ENCODE measurements around the gene SBF2. TPM values are rescaled to one million over a fixed set of nuclear protein-coding genes. Genes with fewer than 3 reads are reported as not detected.

The SBF2 gene
- total RNA-seq, 1 donor: 61.2 TPM

DNA sequence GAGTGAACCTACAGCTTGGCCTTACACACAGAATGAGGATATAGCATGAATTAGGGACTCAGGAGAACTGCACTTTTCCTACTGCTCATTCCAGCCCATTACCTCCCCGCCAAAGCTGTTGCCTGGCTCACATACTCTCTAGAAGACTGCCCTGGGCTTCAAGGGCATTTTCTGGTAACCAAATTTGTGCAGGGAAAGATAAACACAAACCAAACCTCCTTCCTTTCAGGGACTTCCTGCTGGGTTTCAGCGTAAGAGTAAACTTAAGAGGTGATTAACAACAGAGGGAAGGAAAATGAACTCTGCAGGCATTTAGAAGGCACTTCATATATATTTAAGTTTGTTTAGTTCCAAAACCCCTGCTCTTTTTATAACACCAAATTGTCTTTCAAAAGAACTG, 435.2 kb downstream of the SBF2 start:
- H2AFZ ChIP-seq (ENCODE audit: low read length): no peak overlapping the region
- TF ChIP-seq, protein P1, sequence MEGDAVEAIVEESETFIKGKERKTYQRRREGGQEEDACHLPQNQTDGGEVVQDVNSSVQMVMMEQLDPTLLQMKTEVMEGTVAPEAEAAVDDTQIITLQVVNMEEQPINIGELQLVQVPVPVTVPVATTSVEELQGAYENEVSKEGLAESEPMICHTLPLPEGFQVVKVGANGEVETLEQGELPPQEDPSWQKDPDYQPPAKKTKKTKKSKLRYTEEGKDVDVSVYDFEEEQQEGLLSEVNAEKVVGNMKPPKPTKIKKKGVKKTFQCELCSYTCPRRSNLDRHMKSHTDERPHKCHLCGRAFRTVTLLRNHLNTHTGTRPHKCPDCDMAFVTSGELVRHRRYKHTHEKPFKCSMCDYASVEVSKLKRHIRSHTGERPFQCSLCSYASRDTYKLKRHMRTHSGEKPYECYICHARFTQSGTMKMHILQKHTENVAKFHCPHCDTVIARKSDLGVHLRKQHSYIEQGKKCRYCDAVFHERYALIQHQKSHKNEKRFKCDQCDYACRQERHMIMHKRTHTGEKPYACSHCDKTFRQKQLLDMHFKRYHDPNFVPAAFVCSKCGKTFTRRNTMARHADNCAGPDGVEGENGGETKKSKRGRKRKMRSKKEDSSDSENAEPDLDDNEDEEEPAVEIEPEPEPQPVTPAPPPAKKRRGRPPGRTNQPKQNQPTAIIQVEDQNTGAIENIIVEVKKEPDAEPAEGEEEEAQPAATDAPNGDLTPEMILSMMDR (IDR thresholded peaks at IDR 0.05; ENCODE audit: extremely low read depth, low read depth, low read length): no peak
- no peak overlapping the region for H3K4me2 ChIP-seq (ENCODE audit: insufficient read depth, low read length)
- H3K4me3 ChIP-seq (ENCODE audit: insufficient read depth, low read length): no peak overlapping the region
- H3K27me3 ChIP-seq (ENCODE audit: insufficient read depth, low read length): no peaks in the 10 kb centered on the region
- H3K9me3 ChIP-seq (ENCODE audit: low read depth, low read length): no peaks in the 10 kb centered on the region
- no peak for DNase-seq (ENCODE audit: insufficient read length, low spot score, missing footprints)
- no peaks in the 10 kb centered on the region for H4K20me1 ChIP-seq (ENCODE audit: insufficient read depth, low read length)
- H3K27ac ChIP-seq (ENCODE audit: low read depth, low read length): peak overlapping the region; percentile 94
- no peaks in the 10 kb centered on the region for H3K79me2 ChIP-seq (ENCODE audit: insufficient read depth, low read length)
- peaks cover 65% of the 10 kb centered on the region for H3K4me1 ChIP-seq (ENCODE audit: insufficient read depth, low read length)
- H3K36me3 ChIP-seq (ENCODE audit: insufficient read depth, low read length): no peaks in the 10 kb centered on the region

DNA sequence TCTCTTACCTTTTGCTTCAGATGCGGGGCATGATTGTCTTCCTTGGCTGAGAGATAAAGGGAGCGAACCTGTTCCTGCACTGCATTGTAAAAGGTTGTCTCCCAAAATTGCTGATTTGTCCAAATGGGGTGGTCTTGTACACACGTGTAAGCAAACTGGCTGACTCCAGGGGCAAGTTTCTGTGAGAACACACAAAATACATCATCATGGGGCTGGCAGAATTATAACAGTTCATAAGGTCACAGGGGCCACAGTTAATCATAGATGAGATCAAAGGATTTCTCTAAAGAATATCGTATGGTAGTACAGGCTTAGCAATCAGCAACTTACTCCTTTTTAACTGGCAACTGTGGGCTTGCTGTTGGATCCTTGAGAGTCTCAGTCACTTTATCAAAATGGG, 435.8 kb downstream of the SBF2 start:
- peak overlapping the region; percentile 94 for H3K27ac ChIP-seq (ENCODE audit: low read depth, low read length)
- no peak overlapping the region for H2AFZ ChIP-seq (ENCODE audit: low read length)
- TF ChIP-seq, protein P1 (IDR thresholded peaks at IDR 0.05; ENCODE audit: extremely low read depth, low read depth, low read length): no peak

DNA sequence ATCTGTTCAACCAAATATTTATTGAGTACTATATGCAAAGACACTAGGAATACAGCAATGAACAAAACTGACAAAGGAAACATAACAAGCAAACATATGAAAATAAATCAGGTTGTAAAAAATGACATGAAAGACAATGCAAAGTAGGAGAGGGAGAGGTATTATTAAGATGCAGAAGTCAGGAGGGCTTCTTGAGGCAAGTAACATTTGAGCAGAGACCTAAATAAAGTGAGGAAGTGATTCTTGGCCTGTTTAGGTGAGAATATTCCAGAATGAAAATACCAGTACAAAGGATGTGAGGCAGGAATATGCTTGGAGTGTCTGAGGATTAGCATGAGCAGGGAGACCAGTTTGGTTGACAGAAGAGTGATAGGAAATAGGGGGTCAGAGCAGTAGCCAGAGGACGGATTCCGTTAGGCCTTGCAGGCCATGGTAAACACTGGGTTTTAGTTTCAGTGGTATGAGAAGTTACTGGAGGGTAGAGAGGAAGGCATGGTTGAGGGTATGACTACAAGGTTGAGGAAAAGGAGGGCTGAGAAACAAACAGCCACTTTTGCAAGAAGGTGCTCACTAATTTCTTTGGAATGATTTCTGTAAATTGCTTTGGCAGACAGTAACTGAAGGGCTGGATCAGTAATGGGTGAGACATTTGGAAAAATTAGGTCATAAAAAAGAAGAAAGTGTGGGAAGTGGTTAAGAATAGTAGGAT, 438.3 kb downstream of the SBF2 start:
- peaks cover 76% of the 10 kb centered on the region for H3K4me1 ChIP-seq (ENCODE audit: insufficient read depth, low read length)
- H4K20me1 ChIP-seq (ENCODE audit: insufficient read depth, low read length): no peaks in the 10 kb centered on the region
- no peaks in the 10 kb centered on the region for H3K36me3 ChIP-seq (ENCODE audit: insufficient read depth, low read length)
- TF ChIP-seq, protein P1 (IDR thresholded peaks at IDR 0.05; ENCODE audit: extremely low read depth, low read depth, low read length): no peak
- no peaks in the 10 kb centered on the region for H3K79me2 ChIP-seq (ENCODE audit: insufficient read depth, low read length)
- no peaks in the 10 kb centered on the region for H3K27me3 ChIP-seq (ENCODE audit: insufficient read depth, low read length)
- H3K4me3 ChIP-seq (ENCODE audit: insufficient read depth, low read length): no peak overlapping the region
- DNase-seq (ENCODE audit: insufficient read length, low spot score, missing footprints): no peak
- H3K27ac ChIP-seq (ENCODE audit: low read depth, low read length): peak overlapping the region; percentile 93
- no peak overlapping the region for H2AFZ ChIP-seq (ENCODE audit: low read length)
- H3K9me3 ChIP-seq (ENCODE audit: low read depth, low read length): no peaks in the 10 kb centered on the region
- H3K4me2 ChIP-seq (ENCODE audit: insufficient read depth, low read length): no peak overlapping the region

More for the DNA sequence above, 435.8 kb downstream of the SBF2 start:
- Histone ChIP-seq H3K79me2 (ENCODE audit: insufficient read depth, low read length) (no peaks in the 10 kb centered on the region), H3K27me3 (ENCODE audit: insufficient read depth, low read length) (no peaks in the 10 kb centered on the region), H4K20me1 (ENCODE audit: insufficient read depth, low read length) (no peaks in the 10 kb centered on the region), H3K36me3 (ENCODE audit: insufficient read depth, low read length) (no peaks in the 10 kb centered on the region), H3K4me1 (ENCODE audit: insufficient read depth, low read length) (peaks cover 69% of the 10 kb centered on the region), H3K9me3 (ENCODE audit: low read depth, low read length) (no peaks in the 10 kb centered on the region), H3K4me2 (ENCODE audit: insufficient read depth, low read length) (no peak overlapping the region), H3K4me3 (ENCODE audit: insufficient read depth, low read length) (no peak overlapping the region)
- no peak for DNase-seq (ENCODE audit: insufficient read length, low spot score, missing footprints)

DNA sequence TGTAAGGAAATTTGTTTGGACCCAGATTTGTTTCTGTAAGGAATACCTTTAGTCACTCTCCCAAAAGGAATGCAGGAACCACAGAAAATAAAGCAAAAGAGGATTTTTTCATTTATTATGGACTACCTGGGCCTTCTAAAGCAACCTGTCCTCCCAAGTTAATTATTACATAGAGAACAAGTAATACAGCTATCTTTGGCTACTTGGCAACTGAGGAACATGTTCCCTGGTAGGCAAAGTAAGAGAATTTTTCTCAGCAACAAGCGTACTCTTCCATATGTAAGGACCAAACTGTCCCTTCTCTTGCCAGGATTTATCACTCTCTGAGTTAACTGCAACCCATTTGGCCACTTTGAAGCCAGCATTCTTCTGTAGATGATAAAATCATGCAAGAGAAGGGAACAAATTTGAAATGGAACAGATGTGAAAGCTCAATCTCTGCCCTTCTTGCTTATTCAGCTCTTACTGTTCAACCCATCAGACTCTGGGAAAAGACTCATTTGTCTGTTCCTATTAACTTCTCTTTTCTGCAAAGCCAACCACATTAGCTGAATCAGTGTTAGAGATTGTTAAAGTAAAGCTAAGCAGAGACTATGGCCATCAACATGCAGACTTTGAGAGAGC, 440.0 kb downstream of the SBF2 start:
- peaks cover 6% of the 10 kb centered on the region for H3K36me3 ChIP-seq (ENCODE audit: insufficient read depth, low read length)
- peak overlapping the region; percentile 34 for H3K27ac ChIP-seq (ENCODE audit: low read depth, low read length)
- H3K9me3 ChIP-seq (ENCODE audit: low read depth, low read length): no peaks in the 10 kb centered on the region
- no peaks in the 10 kb centered on the region for H3K79me2 ChIP-seq (ENCODE audit: insufficient read depth, low read length)
- no peak overlapping the region for H3K4me2 ChIP-seq (ENCODE audit: insufficient read depth, low read length)
- H2AFZ ChIP-seq (ENCODE audit: low read length): no peak overlapping the region
- TF ChIP-seq, protein P1 (IDR thresholded peaks at IDR 0.05; ENCODE audit: extremely low read depth, low read depth, low read length): no peak
- no peak overlapping the region for H3K4me3 ChIP-seq (ENCODE audit: insufficient read depth, low read length)
- DNase-seq (ENCODE audit: insufficient read length, low spot score, missing footprints): no peak
- peaks cover 62% of the 10 kb centered on the region for H3K4me1 ChIP-seq (ENCODE audit: insufficient read depth, low read length)
- no peaks in the 10 kb centered on the region for H3K27me3 ChIP-seq (ENCODE audit: insufficient read depth, low read length)
- no peaks in the 10 kb centered on the region for H4K20me1 ChIP-seq (ENCODE audit: insufficient read depth, low read length)

All from osteoblast (primary cell).